HEK293 (cell line): ENCODE data around the gene SPOCK1.

ENCODE experiments used
- GLI4 ChIP-seq: fragments of 450-650 bp; formaldehyde crosslinking; IDR thresholded peaks from 2 replicates; pipeline ENCODE4 v1.5.1; 2016; ENCODE audit warnings: missing biosample characterization, missing genetic modification characterization
- KLF1 ChIP-seq: fragments of 450-650 bp; formaldehyde crosslinking; IDR thresholded peaks from 2 replicates; pipeline ENCODE4 v1.5.1; 2016; ENCODE audit warnings: missing biosample characterization, missing genetic modification characterization
- MEIS1 ChIP-seq: sonication (generic); formaldehyde crosslinking; IDR thresholded peaks from 2 replicates; pipeline ENCODE4 v1.8.1; 2022; ENCODE audit warnings: missing genetic modification reagents, mild to moderate bottlenecking, borderline replicate concordance
- REPIN1 ChIP-seq: fragments of 450-650 bp; formaldehyde crosslinking; IDR thresholded peaks from 2 replicates; pipeline ENCODE4 v1.5.1; 2017; ENCODE audit warnings: missing biosample characterization, missing genetic modification characterization, low read depth
- TCF7L2 ChIP-seq: IDR thresholded peaks from 2 replicates; pipeline ENCODE4 v1.6.1; 2011; ENCODE audit warnings: low read depth, mild to moderate bottlenecking, inconsistent platforms, low read length, moderate library complexity, borderline replicate concordance
- YY1 ChIP-seq: fragments of 450-650 bp; formaldehyde crosslinking; IDR thresholded peaks from 2 replicates; pipeline ENCODE4 v1.5.1; 2018; ENCODE audit warnings: missing biosample characterization, missing genetic modification characterization
- ZNF133 ChIP-seq: fragments of 450-650 bp; formaldehyde crosslinking; IDR thresholded peaks from 2 replicates; pipeline ENCODE4 v1.5.1; 2016; ENCODE audit warnings: missing biosample characterization, missing genetic modification characterization
- ZNF473 ChIP-seq: fragments of 450-650 bp; formaldehyde crosslinking; IDR thresholded peaks from 2 replicates; pipeline ENCODE4 v1.5.1; 2017; ENCODE audit warnings: missing biosample characterization, missing genetic modification characterization
- ZNF555 ChIP-seq: fragments of 450-650 bp; formaldehyde crosslinking; conservative IDR thresholded peaks from 2 replicates; pipeline ENCODE4 v1.5.1; 2017; ENCODE audit warnings: missing biosample characterization, mild to moderate bottlenecking, missing genetic modification characterization, inconsistent platforms
- ZSCAN23 ChIP-seq: fragments of 450-650 bp; formaldehyde crosslinking; IDR thresholded peaks from 2 replicates; pipeline ENCODE4 v1.5.1; 2016; ENCODE audit warnings: missing biosample characterization, missing genetic modification characterization
- TF ChIP-seq, protein P1 (sequence below): fragments of 450-650 bp; formaldehyde crosslinking; IDR thresholded peaks from 2 replicates; pipeline ENCODE4 v1.5.1; 2016; ENCODE audit warnings: missing biosample characterization, missing genetic modification characterization
- TF ChIP-seq, protein P2 (sequence below): fragments of 450-650 bp; formaldehyde crosslinking; conservative IDR thresholded peaks from 2 replicates; pipeline ENCODE4 v1.5.1; 2016; ENCODE audit warnings: low read depth, missing biosample characterization, missing genetic modification characterization
- TF ChIP-seq, protein P3 (sequence below): fragments of 450-650 bp; formaldehyde crosslinking; IDR thresholded peaks from 2 replicates; pipeline ENCODE4 v1.5.1; 2016; ENCODE audit warnings: missing biosample characterization, missing genetic modification characterization

DNA sequence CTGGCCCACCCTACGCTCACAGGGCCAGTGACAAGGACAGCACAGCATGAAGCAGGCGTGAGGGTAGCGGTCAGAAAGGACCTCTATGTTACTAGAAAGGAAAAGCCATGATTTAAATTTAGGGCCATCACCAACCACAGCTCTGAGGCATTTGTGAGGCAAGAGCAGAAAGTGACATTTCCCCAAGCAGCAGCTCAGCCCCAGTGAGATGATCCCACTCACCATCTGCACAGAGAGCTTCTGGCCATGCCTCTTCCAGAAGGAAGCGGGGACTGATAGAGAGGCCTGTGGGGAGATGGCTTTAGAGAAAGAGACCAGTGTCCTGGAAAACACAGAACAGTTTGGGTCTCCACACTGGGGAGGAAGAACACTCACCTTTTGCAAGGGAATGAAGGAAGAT, 413.9 kb downstream of the SPOCK1 start:
- no peak for TF ChIP-seq TCF7L2
- TF ChIP-seq REPIN1 = no peak
- TF ChIP-seq, protein P1, sequence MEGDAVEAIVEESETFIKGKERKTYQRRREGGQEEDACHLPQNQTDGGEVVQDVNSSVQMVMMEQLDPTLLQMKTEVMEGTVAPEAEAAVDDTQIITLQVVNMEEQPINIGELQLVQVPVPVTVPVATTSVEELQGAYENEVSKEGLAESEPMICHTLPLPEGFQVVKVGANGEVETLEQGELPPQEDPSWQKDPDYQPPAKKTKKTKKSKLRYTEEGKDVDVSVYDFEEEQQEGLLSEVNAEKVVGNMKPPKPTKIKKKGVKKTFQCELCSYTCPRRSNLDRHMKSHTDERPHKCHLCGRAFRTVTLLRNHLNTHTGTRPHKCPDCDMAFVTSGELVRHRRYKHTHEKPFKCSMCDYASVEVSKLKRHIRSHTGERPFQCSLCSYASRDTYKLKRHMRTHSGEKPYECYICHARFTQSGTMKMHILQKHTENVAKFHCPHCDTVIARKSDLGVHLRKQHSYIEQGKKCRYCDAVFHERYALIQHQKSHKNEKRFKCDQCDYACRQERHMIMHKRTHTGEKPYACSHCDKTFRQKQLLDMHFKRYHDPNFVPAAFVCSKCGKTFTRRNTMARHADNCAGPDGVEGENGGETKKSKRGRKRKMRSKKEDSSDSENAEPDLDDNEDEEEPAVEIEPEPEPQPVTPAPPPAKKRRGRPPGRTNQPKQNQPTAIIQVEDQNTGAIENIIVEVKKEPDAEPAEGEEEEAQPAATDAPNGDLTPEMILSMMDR = no peak
- no peak for TF ChIP-seq MEIS1 (CRISPR knock-in tag)
- TF ChIP-seq YY1 (tag by site-specific recombination) = no peak
- no peak for TF ChIP-seq ZNF473 (tag by site-specific recombination)
- TF ChIP-seq, protein P2, sequence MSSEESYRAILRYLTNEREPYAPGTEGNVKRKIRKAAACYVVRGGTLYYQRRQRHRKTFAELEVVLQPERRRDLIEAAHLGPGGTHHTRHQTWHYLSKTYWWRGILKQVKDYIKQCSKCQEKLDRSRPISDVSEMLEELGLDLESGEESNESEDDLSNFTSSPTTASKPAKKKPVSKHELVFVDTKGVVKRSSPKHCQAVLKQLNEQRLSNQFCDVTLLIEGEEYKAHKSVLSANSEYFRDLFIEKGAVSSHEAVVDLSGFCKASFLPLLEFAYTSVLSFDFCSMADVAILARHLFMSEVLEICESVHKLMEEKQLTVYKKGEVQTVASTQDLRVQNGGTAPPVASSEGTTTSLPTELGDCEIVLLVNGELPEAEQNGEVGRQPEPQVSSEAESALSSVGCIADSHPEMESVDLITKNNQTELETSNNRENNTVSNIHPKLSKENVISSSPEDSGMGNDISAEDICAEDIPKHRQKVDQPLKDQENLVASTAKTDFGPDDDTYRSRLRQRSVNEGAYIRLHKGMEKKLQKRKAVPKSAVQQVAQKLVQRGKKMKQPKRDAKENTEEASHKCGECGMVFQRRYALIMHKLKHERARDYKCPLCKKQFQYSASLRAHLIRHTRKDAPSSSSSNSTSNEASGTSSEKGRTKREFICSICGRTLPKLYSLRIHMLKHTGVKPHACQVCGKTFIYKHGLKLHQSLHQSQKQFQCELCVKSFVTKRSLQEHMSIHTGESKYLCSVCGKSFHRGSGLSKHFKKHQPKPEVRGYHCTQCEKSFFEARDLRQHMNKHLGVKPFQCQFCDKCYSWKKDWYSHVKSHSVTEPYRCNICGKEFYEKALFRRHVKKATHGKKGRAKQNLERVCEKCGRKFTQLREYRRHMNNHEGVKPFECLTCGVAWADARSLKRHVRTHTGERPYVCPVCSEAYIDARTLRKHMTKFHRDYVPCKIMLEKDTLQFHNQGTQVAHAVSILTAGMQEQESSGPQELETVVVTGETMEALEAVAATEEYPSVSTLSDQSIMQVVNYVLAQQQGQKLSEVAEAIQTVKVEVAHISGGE = no peak
- no peak for TF ChIP-seq ZSCAN23
- TF ChIP-seq ZNF555 (tag by site-specific recombination) = no peak
- TF ChIP-seq GLI4 = no peak
- TF ChIP-seq ZNF133 (tag by site-specific recombination) = no peak
- no peak for TF ChIP-seq KLF1 (tag by site-specific recombination)
- TF ChIP-seq, protein P3, sequence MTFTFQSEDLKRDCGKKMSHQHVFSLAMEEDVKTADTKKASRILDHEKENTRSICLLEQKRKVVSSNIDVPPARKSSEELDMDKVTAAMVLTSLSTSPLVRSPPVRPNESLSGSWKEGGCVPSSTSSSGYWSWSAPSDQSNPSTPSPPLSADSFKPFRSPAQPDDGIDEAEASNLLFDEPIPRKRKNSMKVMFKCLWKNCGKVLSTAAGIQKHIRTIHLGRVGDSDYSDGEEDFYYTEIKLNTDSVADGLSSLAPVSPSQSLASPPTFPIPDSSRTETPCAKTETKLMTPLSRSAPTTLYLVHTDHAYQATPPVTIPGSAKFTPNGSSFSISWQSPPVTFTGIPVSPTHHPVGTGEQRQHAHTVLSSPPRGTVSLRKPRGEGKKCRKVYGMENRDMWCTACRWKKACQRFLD (tag by site-specific recombination) = no peak
